Keratinocyte (primary cell): ENCODE measurements around the gene FCER2. TPM values are rescaled to one million over a fixed set of nuclear protein-coding genes. Genes with fewer than 3 reads are reported as not detected.

Experiments used
- DNase-seq: peaks from one replicate; pipeline ENCODE4 v3.0.0-alpha.2; 2011; ENCODE audit warnings: low read depth, missing footprints, low spot score
- FAIRE-seq: peaks from 2 replicates; lab custom pipeline; 2011; peaks lifted over from hg19 to GRCh38; lab: Jason Lieb, UNC
- H2AFZ ChIP-seq: 2 replicates; pipeline ENCODE4 v1.6.0; 2012; ENCODE audit warnings: low read length, control low read depth, inconsistent platforms; ENCODE audit not compliant: control insufficient read depth
- H3K27ac ChIP-seq: 2 replicates; pipeline ENCODE4 v1.5.1; 2011; ENCODE audit warnings: low read length; ENCODE audit not compliant: control insufficient read depth, insufficient read depth
- H3K27me3 ChIP-seq: 3 replicates; pipeline ENCODE4 v1.6.0; 2011; ENCODE audit warnings: low read length; ENCODE audit not compliant: control insufficient read depth, insufficient read depth; ENCODE audit errors: extremely low read depth
- H3K36me3 ChIP-seq, 2 experiments: 2 replicates in 1 of 2; 3 replicates in 1 of 2; pipeline ENCODE4 v1.5.1; 2011; ENCODE audit warnings: low read length in 2 of 2, mild to moderate bottlenecking in 1 of 2; ENCODE audit not compliant: control insufficient read depth in 2 of 2, insufficient read depth in 2 of 2; ENCODE audit errors: extremely low read depth in 1 of 2
- H3K4me1 ChIP-seq: 3 replicates; pipeline ENCODE4 v1.5.1; 2011; ENCODE audit warnings: low read length; ENCODE audit not compliant: control insufficient read depth, insufficient read depth; ENCODE audit errors: extremely low read depth
- H3K4me2 ChIP-seq: 3 replicates; pipeline ENCODE4 v1.6.0; 2011; ENCODE audit warnings: low read depth, low read length; ENCODE audit not compliant: control insufficient read depth, insufficient read depth; ENCODE audit errors: extremely low read depth
- H3K4me3 ChIP-seq, 3 experiments: fragments of 200-600 bp in 1 of 3; sonication (generic) in 1 of 3; 2 replicates in 2 of 3; 3 replicates in 1 of 3; pipeline ENCODE4 v1.5.1; 2011 to 2016; ENCODE audit warnings: low read length in 3 of 3, mild to moderate bottlenecking in 3 of 3, control low read depth in 2 of 3, inconsistent platforms in 1 of 3, low read depth in 1 of 3, mixed read lengths in 1 of 3, mixed run types in 1 of 3, moderate library complexity in 1 of 3; ENCODE audit not compliant: control insufficient read depth in 2 of 3, insufficient read depth in 2 of 3; ENCODE audit errors: extremely low read depth in 1 of 3
- H3K79me2 ChIP-seq: 2 replicates; pipeline ENCODE4 v1.6.0; 2012; ENCODE audit warnings: low read length; ENCODE audit not compliant: control insufficient read depth, insufficient read depth
- H3K9ac ChIP-seq: 3 replicates; pipeline ENCODE4 v1.6.0; 2011; ENCODE audit warnings: low read length; ENCODE audit not compliant: control insufficient read depth, insufficient read depth; ENCODE audit errors: extremely low read depth
- H3K9me1 ChIP-seq: 3 replicates; pipeline ENCODE4 v1.6.0; 2011; ENCODE audit warnings: low read length; ENCODE audit not compliant: control insufficient read depth, insufficient read depth; ENCODE audit errors: extremely low read depth
- H3K9me3 ChIP-seq: 2 replicates; pipeline ENCODE4 v1.5.1; 2012; ENCODE audit warnings: low read depth, low read length; ENCODE audit not compliant: control insufficient read depth
- H4K20me1 ChIP-seq: 3 replicates; pipeline ENCODE4 v1.6.0; 2011; ENCODE audit warnings: low read length; ENCODE audit not compliant: control insufficient read depth, insufficient read depth; ENCODE audit errors: extremely low read depth
- CTCF ChIP-seq, 3 experiments: IDR thresholded peaks in 1 of 3; conservative IDR thresholded peaks in 1 of 3; optimal IDR thresholded peaks in 1 of 3; 2 replicates in 2 of 3; 3 replicates in 1 of 3; pipeline versions ENCODE3 to v1.5.1; 2011; ENCODE audit warnings: low read length in 3 of 3, mild to moderate bottlenecking in 3 of 3, moderate library complexity in 2 of 3, control low read depth in 1 of 3, inconsistent platforms in 1 of 3; ENCODE audit not compliant: insufficient read depth in 2 of 3; ENCODE audit errors: extremely low read depth in 1 of 3
- EZH2 ChIP-seq: IDR thresholded peaks from one replicate; pipeline ENCODE4 v1.6.1; 2012; ENCODE audit warnings: inconsistent platforms, mild to moderate bottlenecking, low read length, moderate library complexity
- dilution Hi-C: fragments of 300-500 bp; cut with MboI; formaldehyde crosslinking; loops from one replicate; pipeline ENCODE4 v1.7.0; 2020; ENCODE audit warnings: low sequenced_read_pairs; ENCODE audit not compliant: extremely low pct_ligation_motif_present
- polyA plus RNA-seq, 5 experiments: library from polyadenylated mRNA; depleted of rRNA in 3 of 5; stranded (reverse) in 3 of 5; stranded (forward) in 1 of 5; unstranded in 1 of 5; fragments of >200 nt; gene quantifications; 1 replicate in 1 of 5; 2 replicates in 3 of 5; 3 replicates in 1 of 5; pipeline versions ENCODE4 v1.2.1 to v1.2.3, GENCODE V29; 2011 to 2012; ENCODE audit warnings: missing spikeins in 2 of 5, low read depth in 1 of 5, low replicate concordance in 1 of 5

The FCER2 gene
- polyA plus RNA-seq, 1 donor (not counting 4 experiments of a cell fraction or from before 2014, with no cell fraction given): not detected

GRCh38 chr19:7742575-7742974, 40.6 kb upstream of the FCER2 start:
- FAIRE-seq: no peak
- dilution Hi-C loops: no loop called here

GRCh38 chr19:7740682-7741054, 38.7 kb upstream of the FCER2 start:
- dilution Hi-C loops: no loop called here
- H3K36me3 ChIP-seq: no peaks in the 10 kb centered on the region
- H3K9me3 ChIP-seq: no peaks in the 10 kb centered on the region
- no peak overlapping the region for H3K9ac ChIP-seq
- no peaks in the 10 kb centered on the region for H3K9me1 ChIP-seq
- H3K4me2 ChIP-seq: no peak overlapping the region
- no peak overlapping the region for H3K27ac ChIP-seq
- DNase-seq (no peak), FAIRE-seq (no peak)
- TF ChIP-seq CTCF (optimal IDR thresholded peaks at IDR 0.05 in 1 of 3, IDR thresholded peaks at IDR 0.05 in 1 of 3, conservative IDR thresholded peaks at IDR 0.05 in 1 of 3; ENCODE audit: extremely low read depth in 1 of 3, insufficient read depth in 2 of 3, low read length in 3 of 3) (no peak), EZH2 (no peak)
- H3K27me3 ChIP-seq: no peaks in the 10 kb centered on the region
- H3K4me1 ChIP-seq: no peaks in the 10 kb centered on the region
- H2AFZ ChIP-seq: no peak overlapping the region
- H3K4me3 ChIP-seq: no peak overlapping the region
- H3K79me2 ChIP-seq: no peaks in the 10 kb centered on the region
- no peaks in the 10 kb centered on the region for H4K20me1 ChIP-seq

More at GRCh38 chr19:7742575-7742974, 40.6 kb upstream of the FCER2 start:
- Histone ChIP-seq H3K4me3 (no peak overlapping the region), H3K79me2 (no peaks in the 10 kb centered on the region), H3K9me1 (no peaks in the 10 kb centered on the region), H2AFZ (no peak overlapping the region), H4K20me1 (no peaks in the 10 kb centered on the region), H3K4me1 (no peaks in the 10 kb centered on the region), H3K36me3 (no peaks in the 10 kb centered on the region), H3K9ac (no peak overlapping the region), H3K9me3 (no peaks in the 10 kb centered on the region), H3K27me3 (no peaks in the 10 kb centered on the region), H3K4me2 (no peak overlapping the region), H3K27ac (no peak overlapping the region)
- no peak for TF ChIP-seq CTCF (optimal IDR thresholded peaks at IDR 0.05 in 1 of 3, IDR thresholded peaks at IDR 0.05 in 1 of 3, conservative IDR thresholded peaks at IDR 0.05 in 1 of 3; ENCODE audit: extremely low read depth in 1 of 3, insufficient read depth in 2 of 3, low read length in 3 of 3)
- TF ChIP-seq EZH2: no peak
- no peak for DNase-seq
